ENCODE measurements around the gene DENND2A.

GRCh38 chr7:140519007-140519399, 121.6 kb downstream of the DENND2A start:
- no peak for TF ChIP-seq POLR2AphosphoS5 (IDR thresholded peaks at IDR 0.05)
- no peak for TF ChIP-seq POLR2A (IDR thresholded peaks at IDR 0.05)
- TF ChIP-seq CTCF (IDR thresholded peaks at IDR 0.05 in 8 of 11, conservative IDR thresholded peaks at IDR 0.05 in 3 of 11): no peak

Data from spleen (tissue), 7 donors.